ENCODE measurements around the gene TMEM182.

The TMEM182 gene

DNA sequence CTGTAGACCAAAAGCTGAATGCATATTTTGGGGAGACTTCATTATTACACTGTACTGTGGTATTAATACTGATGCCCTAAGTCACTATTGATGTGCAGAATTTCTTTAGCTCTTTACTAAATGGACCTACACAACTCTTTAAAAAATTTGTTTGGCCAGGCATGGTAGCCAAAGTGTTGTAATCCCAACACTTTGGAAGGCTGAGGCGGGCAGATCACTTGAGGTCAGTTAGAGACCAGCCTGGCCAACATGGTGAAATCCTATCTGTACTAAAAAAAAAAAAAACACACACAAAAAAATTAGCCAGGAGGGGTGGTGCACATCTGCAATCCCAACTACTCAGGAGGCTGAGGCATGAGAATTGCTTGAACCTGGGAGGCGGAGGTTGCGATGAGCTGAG is 6.4 kb downstream of the TMEM182 start:
- no peak for DNase-seq (ENCODE audit: low read depth in 2 of 2)

DNA sequence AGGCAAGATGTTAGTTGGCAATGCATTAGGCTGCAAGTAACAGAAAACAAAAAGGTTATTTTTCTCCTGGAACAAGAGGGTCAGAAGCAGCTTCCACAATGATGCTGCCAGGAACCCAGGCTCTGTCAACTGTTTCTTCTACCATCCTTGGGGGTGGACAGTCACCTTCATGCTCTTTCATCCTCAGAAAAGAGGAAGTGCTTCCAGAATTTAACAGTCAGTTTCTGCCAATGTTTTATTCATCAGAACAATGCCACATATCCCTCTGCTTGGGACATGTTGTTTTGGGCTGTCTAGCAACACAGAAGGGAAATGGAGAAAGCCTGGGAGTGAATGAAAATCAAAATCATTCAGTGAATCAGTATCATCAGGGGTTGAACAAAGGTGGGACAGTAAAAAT is 7.1 kb downstream of the TMEM182 start:
- DNase-seq (ENCODE audit: low read depth in 2 of 2) = no peak

DNA sequence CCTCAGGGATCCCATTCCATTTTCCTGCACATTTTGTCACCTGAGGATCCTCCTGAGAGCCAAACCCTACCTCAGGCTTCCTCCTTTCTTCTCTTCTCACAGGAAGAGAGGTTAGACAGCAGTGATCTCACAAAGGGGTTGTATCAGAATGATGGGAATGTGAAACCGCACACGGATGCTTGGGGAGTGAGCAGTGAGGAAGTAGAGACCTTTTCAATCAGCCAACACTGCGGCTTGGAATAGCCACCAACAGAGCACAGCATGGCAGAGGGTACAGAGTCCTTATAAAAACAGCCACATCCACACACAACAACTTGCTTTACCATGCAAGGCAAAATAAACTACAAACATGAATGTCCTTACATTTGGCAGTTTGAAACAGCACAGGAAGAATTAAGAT is 8.7 kb downstream of the TMEM182 start:
- DNase-seq (ENCODE audit: low read depth in 2 of 2) = no peak

DNA sequence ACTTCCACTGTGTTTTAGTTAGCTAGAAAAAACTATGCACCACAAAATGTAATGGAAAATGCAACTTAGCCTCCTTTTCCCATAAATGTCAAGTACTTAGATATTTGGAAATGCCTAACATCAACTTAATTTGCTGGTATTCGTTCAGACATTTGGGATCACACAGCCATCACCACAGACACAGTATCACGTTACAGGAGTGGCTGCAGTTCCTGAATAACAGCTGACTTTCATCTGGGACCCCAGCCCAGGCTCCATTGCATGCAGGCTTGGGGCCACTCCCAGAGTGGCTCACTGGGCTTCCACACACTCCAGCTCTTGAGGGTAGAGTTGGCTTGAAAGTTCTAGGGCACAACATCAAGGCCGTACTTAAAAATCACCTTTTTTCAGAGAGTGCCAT is 9.3 kb downstream of the TMEM182 start:
- no peak for DNase-seq (ENCODE audit: low read depth in 2 of 2)

GRCh38 chr2:102772659-102773058 is 10.8 kb downstream of the TMEM182 start:
- no peak for DNase-seq (ENCODE audit: low read depth in 2 of 2)

DNA sequence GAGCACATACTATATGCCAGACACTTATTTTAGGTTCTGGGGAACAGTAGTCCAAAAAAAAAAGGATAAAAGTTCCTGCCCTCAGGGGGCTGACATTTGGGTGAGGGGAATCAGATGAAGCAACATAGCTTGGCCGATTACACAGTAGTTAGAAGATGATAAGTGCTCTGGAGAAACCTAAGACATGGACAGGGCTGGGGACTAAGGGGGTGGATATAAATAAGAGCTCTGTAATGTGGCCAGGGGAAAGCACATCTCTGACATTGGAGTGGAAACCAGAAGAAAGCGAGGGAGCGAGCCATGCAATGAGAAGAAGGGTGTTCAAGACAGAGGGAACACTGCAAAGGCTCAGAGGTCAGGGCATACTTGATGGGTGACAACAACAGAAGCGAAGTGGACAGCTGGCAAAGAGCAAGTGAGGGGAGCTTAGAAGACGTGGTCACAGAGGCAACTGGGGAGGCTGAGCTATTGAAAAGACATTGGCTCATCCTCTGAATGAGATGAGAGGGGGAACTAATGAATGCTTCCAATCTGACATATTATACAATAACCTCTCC is 11.4 kb downstream of the TMEM182 start:
- DNase-seq (ENCODE audit: low read depth in 2 of 2) = no peak

- no peak for DNase-seq (ENCODE audit: low read depth in 2 of 2)
Observed at GRCh38 chr2:102778260-102778659, 16.4 kb downstream of the TMEM182 start.

- no peak for DNase-seq (ENCODE audit: low read depth in 2 of 2)
Observed at GRCh38 chr2:102780467-102780866, 18.6 kb downstream of the TMEM182 start.

DNA sequence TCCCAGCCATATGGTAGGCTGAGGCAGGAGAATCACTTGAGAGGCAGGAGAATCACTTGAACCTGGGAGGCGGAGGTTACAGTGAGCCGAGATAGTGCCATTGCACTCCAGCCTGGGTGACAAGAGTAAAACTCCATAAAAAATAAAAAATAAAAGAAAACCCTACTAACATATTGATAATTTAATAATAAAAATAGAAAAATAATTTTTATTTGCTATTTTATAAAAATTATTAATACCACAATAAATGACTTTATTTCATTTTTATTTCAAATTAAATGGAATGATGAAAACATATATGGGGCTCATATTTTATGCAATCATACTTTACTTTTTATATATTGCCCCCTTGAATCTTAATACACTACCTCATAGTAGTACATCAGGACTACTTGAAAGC is 20.4 kb downstream of the TMEM182 start:
- DNase-seq (ENCODE audit: low read depth in 2 of 2) = no peak

DNA sequence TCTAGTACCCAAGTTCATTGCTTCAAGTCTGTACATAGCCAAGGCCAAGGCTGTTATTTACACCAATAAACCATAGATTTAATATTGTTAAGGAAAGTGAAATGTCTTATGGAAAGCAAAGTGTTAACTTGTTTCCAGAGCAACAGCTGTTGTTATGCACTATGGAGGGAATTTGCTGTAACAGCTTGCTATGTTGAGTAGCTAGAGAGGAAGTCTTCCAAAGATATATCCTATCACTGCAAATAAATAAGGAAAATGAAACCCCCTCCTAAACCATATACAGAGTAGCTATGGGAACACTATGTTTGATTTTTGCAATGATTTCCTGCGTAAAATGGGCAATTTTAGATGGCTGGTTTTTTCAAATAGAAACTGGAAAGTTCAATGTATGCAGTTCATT is 21.1 kb downstream of the TMEM182 start:
- no peak for DNase-seq (ENCODE audit: low read depth in 2 of 2)

GRCh38 chr2:102783506-102784183 is 21.8 kb downstream of the TMEM182 start:
- no peak for DNase-seq (ENCODE audit: low read depth in 2 of 2)

GRCh38 chr2:102784940-102785339 is 23.1 kb downstream of the TMEM182 start:
- DNase-seq (ENCODE audit: low read depth in 2 of 2) = no peak

DNA sequence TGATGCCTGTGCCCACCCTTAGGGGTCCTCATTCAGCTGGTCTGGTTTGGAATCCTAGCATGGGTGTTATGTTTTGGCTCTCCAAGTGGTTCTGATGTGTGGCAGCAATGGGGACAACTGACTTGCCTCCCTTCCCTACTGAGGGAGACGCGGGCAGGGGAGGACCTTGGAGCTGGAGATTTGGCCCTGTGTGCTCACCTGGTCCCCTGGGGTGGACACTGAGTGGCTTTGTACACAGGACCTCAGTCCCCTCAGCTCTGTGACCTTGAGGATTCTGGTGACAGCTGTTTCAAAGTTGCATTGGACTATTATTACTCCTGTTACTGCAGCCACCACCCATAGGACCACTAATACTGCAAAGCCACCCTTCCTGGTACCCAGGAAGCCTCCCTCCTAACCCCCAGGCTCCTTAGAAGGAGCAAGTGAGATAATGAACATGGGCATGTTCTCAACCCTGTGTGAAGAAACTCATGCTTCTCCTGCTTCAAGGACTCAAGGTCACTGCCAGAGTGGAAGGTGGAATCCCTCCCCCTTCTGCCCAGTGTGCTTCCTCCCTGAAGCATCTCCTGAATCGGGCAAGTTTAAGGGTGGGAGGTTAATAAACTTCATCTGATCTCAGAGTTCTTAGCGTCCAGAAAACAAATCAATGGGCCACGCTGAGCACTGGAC is 26.5 kb downstream of the TMEM182 start:
- DNase-seq (ENCODE audit: low read depth in 2 of 2) = no peak

- DNase-seq (ENCODE audit: low read depth in 2 of 2) = no peak
Observed at GRCh38 chr2:102788885-102789260, 27.0 kb downstream of the TMEM182 start.

DNA sequence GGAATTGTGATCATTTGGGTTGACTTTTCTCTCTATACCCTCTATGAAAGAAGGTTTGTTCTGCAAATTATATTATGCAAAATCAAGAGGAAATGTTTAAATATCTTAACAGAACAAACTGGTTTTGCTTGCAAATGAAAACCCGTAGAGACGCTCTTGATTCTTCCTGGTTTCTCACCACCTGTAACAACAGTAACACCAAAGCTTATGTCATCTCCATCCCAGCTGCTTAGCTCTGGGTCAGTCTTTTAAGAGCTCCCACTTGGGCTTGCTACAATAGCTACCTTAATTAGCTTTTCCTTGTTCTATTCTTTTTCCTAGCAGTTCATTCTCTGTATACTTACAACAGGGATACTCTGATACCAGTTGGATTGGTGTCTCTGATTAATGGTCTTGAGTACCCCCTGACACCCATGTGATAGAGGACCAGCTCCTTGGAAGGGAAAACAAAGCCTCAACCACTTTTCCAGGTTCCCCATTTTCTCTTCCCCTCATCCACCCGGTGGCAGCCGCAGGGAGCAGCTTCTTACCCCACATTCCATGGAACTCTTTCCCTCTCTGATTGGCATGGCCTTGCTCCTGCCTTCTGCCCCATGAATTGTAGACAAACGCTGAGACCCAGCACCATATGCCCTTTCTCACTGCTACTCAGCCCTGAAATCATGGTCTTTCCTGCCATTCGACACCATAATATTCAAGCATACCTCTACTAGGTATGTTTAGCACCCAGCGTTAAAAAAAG is 27.7 kb downstream of the TMEM182 start:
- DNase-seq (ENCODE audit: low read depth in 2 of 2) = no peak

DNA sequence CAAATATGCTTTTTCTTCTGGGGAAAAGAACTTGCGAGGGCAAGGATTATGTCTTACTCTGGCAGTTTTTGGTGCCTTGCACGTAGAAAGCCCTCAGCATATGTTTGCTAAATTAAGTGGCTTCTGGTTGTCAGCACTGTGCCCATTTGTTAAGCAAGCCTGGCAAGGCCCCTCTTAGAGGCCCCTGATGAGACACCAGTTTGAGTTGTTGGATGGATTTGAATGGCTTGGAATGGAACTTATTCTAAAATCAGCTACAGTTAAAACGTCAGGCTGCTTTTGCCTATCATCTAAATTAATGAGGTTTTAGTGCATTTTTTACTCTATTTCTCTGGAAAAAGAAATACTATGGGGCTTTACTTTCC is 28.2 kb downstream of the TMEM182 start:
- DNase-seq (ENCODE audit: low read depth in 2 of 2) = no peak

DNA sequence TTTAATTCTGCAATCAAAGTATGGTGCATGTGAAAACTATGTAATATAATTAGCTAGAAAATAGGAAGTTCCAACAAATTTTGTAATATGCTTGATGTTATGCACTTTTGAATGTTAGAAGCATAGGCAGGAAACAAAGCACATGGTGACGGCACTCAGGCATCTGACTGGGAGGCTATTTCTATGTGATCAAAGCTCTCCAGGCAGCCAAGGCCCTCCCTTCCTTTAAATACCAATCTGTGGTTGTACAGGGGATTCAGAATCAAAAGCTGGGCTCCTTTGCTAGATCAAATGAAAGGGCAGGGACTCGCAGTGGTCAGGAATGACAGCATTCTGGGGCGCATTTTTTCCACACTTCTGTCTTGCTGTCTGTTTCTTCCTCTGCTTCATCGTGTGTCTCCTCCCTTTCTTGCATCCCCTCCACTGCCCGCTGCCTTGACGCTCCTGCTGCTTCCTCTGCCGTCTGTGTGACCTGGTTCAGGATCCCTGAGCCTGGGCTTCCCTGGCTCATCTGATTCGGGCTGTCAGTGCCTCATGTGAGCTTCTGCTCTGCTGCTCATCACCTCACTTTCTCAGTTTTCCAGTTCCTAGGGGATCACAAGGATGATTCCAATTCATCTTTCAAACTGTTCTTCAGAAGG is 30.9 kb downstream of the TMEM182 start:
- DNase-seq (ENCODE audit: low read depth in 2 of 2) = no peak

GRCh38 chr2:102795641-102796040 is 33.8 kb downstream of the TMEM182 start:
- no peak for DNase-seq (ENCODE audit: low read depth in 2 of 2)

DNA sequence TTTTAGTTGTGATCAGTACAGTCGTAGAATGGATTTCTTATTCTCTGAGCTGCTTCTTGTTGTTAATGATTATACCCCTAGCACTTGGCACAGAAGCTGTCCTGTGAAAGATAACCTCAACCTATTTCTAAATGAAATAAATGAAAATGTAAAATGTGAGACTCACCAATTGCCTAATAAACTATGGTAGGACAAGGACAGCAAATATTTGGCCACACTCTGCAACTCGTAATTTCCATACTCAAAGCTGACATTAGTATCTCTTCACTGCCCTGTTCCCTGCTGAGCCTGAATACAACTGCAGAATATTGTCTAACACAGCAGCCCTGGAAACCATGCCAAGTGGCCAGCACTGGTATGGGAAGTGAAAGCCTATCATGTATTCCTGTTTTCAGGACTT is 34.5 kb downstream of the TMEM182 start:
- DNase-seq (ENCODE audit: low read depth in 2 of 2) = no peak

- DNase-seq (ENCODE audit: low read depth in 2 of 2) = no peak
Observed at GRCh38 chr2:102797486-102797885, 35.7 kb downstream of the TMEM182 start.

GRCh38 chr2:102798181-102798580 is 36.4 kb downstream of the TMEM182 start:
- no peak for DNase-seq (ENCODE audit: low read depth in 2 of 2)

DNA sequence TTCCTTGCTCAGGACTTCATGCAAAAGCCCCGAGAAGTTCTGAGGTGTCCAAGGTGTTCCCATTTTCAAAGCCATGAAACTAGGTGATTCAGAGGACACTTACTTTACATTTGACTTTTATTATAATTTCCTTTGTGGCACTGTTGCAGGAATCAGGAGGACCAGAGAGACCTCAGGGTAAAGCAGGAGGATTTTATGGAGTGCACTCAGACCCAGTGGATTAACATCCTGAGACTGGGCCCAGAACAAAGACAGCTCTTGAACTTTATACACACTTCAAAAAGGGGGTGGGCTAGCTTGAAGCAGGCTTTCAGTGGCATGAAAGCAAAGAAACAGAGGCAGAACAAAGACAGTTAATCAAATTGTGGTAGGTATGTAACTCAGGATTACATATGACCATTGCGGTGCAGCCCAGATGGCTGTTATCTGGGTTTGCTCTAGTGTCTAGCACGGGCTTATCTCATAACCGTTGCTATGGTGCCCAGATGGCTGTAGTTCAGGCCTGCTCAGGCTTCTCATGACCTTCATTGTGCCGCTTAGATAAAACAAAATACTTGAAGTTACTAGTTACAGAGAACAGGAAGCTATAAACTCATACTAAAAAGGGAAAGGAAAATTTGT is 39.4 kb downstream of the TMEM182 start:
- DNase-seq (ENCODE audit: low read depth in 2 of 2) = no peak
